NCI-H2171 (cell line): ENCODE data around the gene ATF7IP.
"Not testable (repeated sequence)": the region's sequence is repeated elsewhere in the genome, so short reads cannot be mapped to it uniquely, and the experiment has no call there.

Experiments
- DNase-seq: peaks from one replicate; lab custom pipeline; 2025; lab: John Stamatoyannopoulos, UW

Gene ATF7IP

DNA sequence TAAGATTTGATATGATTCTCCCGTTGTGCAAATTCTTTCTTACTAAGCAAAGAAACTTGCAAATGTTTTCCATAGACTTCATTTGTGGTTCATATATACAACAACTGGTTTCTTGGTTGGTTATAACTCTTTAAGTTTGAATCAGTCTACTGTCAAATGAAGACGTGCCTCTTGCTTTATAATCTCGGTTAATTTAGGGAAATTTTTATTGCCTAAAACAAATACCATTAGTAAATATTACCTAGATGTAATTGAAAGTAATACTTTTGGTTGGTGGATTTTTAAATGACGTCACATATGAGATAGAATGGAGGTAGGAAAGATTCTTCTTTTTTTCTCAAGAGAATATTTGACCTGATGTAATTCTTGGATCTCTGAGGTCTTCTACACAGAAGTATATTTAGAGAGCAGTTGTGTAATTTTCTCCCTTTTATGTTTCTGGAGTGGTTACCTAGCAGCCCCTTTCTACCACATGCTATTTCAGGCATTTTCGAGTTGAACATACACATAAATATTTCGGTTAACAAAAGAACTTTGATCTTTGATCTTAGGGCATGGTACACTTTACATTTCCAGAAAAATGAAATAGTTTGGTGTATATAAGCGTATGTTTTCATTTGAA, 1.7 kb downstream of the ATF7IP start:
- DNase-seq = no peak

GRCh38 chr12:14369311-14369710, 3.8 kb downstream of the ATF7IP start:
- DNase-seq = no peak

DNA sequence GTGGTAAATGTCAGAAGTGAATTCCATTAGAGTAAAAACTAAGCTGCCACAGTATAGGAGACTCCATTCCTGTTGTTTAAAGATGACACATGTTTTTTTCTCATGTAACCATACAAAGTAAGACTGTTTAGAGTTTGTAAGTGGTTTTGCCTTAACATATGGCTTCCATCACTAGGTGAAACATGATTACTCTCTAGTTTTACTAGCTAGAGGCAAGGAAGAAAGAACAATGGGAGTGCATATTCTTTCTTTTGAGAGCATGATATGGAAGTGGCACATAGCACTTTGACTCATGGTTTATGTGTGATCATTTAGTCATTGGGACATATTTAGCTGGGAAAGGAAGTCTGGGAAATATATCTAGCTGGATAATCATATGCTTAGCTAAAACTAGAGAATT, 7.7 kb downstream of the ATF7IP start:
- DNase-seq = no peak

GRCh38 chr12:14379508-14379907, 14.0 kb downstream of the ATF7IP start:
- DNase-seq = no peak

DNA sequence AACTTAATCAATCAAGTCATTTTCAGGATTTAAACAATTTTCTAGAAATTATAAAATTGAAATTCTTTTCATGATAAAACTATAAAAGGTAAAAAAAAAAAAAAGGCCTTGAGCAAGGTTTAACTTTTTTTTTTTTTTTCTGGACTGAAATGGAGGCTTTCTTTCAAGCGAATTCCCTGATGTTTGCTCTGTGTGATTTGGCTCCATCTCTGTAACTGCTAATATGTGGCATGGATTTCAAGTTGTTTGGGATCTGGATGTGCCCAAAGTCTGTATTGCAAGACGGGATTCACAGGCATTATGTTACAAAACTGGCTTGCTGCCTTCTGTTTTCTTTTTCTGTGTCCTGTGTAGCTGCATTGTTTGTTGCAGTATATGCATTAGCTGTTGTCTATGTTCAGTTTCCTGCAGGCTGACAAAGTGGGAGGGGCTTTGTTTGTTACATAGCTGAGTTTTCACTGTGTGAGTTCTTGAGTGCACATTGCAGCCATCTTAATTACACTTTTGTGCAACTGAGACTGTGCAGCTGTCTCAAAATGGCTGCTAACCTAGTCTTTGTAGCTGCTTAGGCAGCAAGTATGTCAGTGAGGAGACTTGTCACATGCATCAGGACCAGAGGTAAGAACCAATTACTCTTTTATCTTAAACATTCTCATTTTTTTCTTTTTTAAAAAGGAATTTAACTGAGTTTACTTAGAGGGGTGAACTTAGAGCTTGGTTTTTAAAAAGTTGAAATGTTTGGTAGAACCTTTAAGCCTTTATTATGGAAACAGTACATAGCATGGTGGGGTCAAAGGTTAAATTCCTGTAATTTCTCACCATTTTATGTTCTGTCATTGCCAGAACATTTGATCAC, 19.5 kb downstream of the ATF7IP start:
- DNase-seq = peak; percentile 71

- no peak for DNase-seq
These were observed 21.9 kb downstream of the ATF7IP start for GRCh38 chr12:14387219-14387871.

GRCh38 chr12:14390449-14390848, 25.0 kb downstream of the ATF7IP start:
- DNase-seq = no peak

DNA sequence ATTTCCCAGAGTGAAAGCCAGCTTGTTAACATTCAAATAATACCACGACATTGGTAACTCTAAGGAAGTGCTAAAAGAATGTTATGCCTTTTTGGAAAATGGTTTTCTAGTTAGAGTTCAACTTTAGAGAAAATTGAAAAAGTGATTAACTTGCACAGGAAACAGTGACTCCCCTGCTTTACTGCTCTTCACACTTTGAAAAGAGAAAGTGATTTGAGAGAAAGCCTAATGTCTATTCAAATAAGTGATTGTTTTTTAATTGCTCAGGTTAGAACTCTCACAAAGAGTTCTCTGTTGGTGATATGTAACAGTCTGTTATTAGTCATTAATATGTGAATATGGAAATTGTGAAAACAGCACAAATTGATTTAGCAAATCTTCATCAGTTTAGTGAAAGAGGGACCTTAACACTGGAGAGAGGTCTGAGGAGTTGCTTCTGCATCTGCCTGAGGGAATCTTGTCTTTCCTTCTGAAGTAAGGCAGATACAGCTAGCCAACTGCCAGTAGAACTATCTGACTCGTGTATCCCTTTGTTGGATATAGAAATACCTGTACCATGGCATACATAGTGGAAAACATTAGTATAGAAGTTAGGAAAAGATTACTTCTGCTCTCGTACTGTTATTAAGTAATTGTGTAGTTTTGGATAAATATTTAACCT, 25.5 kb downstream of the ATF7IP start:
- DNase-seq = no peak

DNA sequence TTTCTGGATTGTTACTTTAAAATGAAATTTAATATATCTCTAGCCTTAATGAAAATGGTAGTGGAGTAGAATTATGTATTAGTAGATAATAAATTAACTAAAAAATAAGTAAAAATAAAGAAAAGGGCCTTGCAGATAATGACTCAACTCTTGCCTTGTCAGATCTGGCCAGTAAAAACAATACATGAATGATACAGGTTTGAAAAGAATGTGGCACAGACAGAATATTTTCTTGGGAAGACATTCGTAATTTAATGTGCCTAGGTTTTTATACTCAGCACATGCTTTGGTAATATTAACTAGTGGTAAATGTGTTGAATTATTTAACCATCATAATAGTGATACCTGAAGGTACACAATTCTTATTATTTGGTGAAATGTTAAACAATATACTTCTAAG, 28.3 kb downstream of the ATF7IP start:
- DNase-seq = no peak

- peak; percentile 32 for DNase-seq
These were observed 29.0 kb downstream of the ATF7IP start for GRCh38 chr12:14394317-14395073.

DNA sequence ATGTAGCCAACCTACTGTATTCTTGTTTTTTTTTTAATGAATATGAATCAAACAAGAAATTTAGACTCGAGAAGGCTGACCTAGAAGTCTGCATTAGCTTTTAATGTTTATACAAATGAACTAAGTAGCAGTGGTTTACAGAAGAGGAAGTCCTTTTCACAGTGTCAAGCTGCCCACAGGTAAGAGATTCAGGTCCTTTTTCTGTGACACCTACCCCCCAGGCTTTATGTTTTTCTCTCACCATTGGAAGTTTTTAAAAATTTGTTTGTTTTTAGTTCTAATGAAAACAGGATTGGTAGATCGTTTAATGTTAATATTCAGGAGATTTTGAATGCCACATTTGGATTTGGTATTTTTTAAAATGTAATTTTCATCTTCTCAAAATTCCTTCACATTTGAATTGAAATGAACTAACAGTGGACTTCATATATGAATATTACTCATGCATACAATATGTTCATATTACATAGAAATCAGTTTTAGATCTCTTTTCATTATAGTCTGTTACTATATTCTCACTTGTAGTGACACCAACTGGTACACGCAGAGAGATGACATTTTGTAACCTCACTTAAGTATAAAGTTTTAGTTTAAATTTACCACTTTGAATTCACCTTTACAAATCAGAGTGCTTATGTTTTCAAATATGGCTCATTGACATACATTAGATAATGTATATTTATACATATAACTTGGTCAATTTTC, 29.7 kb downstream of the ATF7IP start:
- no peak for DNase-seq

DNA sequence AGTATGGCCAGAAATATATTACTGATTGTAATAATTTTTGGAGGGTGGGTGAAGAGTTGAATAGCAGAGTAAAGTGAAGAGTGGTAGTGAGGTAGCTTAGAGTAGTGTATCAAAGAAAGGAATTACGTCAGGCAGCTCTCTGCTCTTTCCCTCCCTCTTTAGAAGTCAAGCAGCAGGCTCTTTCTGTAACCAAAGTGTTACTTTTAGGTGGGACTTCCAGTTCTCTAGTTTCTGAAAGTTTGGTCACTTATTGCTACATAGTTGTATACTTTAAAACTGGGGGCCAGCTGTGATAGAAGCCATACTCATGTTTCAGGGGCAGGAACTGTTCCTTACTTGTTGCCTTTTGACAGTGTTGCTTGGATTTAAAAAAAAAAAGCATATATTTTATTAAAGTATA, 30.6 kb downstream of the ATF7IP start:
- DNase-seq = no peak

- no peak for DNase-seq
These were observed 34.4 kb downstream of the ATF7IP start for GRCh38 chr12:14399871-14400270.

GRCh38 chr12:14400599-14400998, 35.1 kb downstream of the ATF7IP start:
- DNase-seq = no peak

DNA sequence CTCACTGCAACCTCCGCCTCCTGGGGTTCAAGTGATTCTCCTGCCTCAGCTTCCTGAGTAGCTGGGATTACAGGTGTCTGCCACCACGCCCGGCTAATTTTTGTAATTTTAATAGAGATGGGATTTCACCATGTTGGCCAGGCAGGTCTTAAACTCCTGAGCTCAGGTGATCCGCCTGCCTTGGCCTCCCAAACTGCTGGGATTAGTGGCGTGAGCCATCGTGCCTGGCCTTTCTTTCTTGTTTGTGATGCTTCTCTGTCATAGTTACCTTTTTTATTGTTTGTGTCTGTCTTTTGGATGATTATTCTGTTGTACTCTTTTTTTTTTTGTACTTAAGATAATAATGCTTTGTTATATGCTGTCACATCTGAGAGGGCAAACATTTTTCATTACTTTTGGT, 35.8 kb downstream of the ATF7IP start:
- not testable (repeated sequence) for DNase-seq

GRCh38 chr12:14402697-14403096, 37.2 kb downstream of the ATF7IP start:
- no peak for DNase-seq

- DNase-seq = no peak
These were observed 37.8 kb downstream of the ATF7IP start for GRCh38 chr12:14403293-14403692.

DNA sequence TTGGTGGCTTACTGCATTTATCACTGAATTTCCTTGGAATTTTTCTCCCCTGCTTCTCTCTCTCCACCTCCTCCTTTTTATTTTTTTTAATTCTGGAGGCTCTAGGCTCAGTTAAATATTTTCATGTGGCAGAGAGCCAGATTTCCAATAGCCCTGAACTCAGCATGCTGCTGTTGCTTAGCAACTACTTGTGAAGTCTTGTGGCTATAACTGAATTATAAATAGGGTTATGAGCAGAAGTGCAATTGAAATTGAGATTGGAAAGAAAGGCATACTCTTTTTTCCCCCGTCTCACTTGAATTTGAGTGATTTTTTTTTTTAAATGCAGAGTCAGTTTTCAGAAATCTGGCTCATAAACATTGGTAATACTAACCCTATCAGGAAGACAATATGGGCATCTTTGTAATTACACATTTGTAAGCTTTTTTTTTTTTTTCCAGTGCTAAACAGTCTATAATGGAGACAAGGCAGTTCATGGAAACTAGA, 38.3 kb downstream of the ATF7IP start:
- DNase-seq = peak; percentile 79

DNA sequence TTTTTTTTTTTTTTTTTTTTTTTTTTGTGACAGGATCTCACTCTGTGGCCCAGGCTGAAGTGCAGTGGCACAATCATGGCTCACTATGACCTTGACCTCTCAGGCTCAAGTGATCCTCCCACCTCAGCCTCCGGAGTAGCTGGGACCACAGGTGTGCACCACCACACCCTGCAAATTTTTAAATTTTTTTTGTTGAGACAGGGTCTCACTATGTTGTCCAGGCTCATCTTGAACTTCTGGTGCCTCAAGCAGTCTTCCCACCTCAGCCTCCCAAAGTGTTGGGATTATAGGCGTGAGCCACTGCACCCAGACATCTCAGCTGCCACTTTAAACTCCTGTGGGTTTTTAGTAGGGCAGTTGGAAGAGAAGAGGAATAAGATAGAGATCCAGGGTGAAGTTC, 39.9 kb downstream of the ATF7IP start:
- DNase-seq = not testable (repeated sequence)

DNA sequence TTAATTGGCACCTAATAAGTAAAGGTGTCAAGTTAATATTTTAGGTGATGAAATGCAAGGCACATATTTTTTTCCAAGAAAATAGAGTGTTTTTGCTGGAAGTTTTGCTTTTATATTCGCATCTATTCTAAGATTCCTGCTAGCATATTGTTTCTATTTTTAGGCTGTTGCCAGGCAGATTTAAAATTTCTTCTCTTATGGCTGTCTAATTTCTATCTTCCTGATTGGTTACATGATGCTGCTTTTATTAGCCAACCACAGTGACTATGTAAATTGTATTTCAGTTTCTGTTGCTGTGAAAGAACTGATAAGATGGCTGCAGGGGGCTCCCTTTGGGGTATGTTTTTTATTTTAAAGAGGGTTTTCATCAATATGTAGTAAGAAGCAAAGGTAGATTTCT, 42.7 kb downstream of the ATF7IP start:
- DNase-seq = no peak

GRCh38 chr12:14410177-14410576, 44.7 kb downstream of the ATF7IP start:
- no peak for DNase-seq
